CD4-positive, alpha-beta T cell treated with Interleukin-15 for 1 hour (primary cell): ENCODE data around the gene FGGY.
"Not testable (repeated sequence)": the region's sequence is repeated elsewhere in the genome, so short reads cannot be mapped to it uniquely, and the experiment has no call there.

Source experiments
- DNase-seq: peaks from one replicate; pipeline ENCODE4 v3.0.0-alpha.2; 2020

FGGY gene

DNA sequence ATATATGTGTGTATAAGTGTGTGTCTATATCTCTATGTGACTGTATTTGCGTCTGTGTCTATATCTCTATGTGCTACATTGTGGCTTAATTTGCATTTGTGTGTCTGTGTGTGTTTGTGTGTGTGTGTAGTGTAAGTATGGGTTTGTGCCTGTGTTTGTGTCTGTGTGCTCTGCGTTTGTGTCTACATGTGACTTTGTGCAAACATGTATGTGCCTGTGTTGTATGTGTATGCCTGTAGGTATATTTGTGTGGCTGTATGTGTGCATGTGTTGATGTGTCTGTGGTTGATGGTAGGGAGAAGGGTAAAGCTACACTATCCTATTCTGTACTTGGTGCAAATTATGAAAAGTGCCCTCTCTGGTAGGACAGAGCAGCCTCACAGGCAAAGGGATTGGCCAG is 7.3 kb upstream of the FGGY start:
- DNase-seq, result no peak

DNA sequence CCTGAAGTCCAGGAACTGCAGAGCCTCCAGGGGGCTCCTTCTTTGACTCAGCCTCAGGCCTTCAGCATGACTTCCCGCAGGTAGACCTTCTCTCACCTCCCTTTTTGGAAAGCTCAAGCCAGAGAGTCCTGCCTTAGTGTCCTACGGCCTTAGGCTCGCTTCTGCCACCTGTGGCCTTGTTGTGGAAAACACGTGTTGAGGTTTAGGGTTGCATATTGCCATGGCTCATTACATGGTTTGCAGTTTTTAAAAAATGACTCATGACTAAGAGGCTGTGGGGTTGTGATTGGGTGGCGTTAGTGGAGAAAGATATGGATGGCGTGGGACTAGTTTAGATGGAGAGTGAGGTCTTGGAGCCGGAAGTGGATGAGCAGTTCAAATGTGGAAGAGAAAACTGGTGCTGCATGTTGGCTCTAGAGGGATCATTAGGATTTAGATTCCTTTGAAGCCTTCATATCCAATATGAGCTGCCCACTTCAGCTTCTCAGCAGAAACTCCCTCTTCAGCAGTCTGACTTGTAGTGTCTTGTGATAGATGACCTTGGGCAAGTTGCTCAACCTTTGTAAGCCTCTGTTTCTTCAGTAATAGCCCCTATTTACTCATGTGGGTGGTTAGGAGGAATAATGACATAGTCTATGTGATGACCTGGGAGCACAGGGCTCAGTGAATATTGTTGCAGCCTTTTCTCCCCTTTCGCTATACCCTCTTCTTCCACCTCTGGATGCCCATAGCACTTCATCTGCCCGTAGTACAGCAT is 6.5 kb upstream of the FGGY start:
- peak; percentile 37 for DNase-seq

- no peak for DNase-seq
Observed at GRCh38 chr1:59291561-59291960, 5.3 kb upstream of the FGGY start.

DNA sequence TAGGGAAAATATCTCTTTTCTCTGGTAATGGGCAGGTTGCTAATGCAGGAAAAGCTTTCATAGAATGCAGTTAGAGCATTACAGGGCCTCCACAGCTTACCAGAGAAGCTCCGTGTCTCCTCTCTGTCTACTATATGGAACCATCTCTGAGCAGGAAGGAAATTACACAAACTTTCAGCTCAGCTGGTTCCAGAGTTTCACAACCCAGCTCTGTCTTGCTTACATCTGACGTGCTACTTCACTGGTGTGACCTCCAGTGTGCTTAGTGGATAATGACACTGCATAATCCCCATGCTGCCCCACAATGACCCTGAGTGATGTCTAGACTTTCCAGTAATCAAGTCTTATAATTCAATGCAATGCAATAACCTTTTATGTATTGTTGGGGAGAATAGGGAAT is 4.3 kb upstream of the FGGY start:
- peak; percentile 75 for DNase-seq

GRCh38 chr1:59293206-59293605 is 3.7 kb upstream of the FGGY start:
- DNase-seq, result no peak

GRCh38 chr1:59293849-59294248 is 3.0 kb upstream of the FGGY start:
- no peak for DNase-seq

DNA sequence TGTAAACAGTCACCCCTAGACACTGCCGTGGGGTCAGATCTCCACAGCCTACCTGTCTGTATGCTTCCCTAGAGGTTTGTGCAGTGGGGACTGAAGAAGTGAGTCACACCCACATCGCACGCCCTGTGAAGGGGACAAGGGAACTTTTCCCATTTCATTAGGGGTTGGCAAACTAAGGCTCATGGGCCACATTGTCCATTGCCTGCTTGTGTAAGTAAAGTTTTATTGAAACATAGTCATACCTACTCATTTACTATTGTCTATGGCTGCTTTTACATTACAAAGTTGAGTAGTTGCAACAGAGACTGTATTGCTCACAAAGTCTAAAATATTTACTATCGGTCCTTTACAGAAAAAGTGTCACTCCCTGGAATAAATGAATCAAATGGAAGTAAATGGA is 2.5 kb upstream of the FGGY start:
- DNase-seq, result no peak

DNA sequence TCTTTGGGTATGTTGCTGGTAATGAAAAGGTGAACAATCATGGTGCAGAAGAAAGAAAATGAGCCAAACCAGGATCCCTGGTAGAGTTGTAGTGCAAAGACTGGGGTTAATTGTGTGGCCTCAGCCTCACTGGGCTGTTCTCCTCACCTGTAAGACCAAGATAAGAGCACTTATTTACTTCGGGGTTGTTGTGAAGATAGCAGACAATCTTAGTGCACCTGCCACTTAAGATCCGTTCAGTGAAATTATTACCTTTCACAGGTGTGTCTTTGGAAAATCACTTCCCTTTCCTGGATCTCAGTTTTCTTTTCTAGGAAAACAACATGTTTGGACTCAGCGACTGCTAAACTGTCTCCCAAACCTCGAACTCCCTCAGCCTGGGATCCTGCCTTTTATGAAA is 1.3 kb upstream of the FGGY start:
- no peak for DNase-seq

DNA sequence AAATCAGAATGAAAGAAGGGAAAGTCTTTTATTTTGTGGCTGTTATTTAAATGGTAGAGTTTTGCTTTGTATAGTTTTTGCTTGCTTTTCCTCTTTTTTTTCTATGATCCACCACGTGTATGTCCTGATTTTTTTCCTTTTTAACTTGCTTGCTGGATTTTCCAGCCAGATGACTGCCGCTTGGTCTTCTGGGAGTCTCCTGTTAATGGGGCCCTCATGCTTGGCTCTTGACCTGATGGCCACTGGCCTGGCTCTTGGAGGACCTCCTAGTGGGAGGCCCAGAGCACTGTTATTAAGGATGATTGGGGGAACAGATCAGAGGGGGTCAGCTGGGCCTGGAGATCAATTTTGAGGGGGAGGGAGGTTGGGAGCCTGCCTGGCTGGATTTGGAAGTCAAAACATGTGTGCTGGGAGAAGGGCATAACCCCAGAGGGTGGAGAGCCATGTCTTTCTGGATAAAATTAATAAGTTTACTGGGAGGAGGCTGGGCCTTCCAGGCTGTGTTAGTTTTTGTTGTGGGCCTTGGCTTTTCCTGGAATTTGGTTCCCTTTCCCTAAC is 1.2 kb downstream of the FGGY start:
- DNase-seq, result no peak

- no peak for DNase-seq
Observed at GRCh38 chr1:59298710-59299346, 1.9 kb downstream of the FGGY start.

DNA sequence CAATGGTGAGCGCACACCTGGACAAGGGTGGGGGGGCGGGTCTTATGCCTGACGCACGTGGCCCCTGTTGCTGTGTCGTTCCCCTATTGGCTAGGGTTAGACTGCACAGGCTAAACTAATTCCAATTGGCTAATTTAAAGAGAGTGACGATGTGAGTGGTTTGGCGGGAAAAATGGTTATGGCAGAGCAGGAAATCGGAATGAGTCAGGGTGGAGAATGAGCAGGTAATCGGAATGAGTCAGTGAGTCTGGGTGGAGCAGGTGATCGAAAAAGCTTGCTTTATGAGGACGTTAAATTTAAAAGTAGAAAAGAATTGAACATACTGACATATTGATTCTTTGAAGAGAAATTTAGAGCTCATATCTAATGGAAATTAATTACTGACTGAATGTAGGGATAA is 2.8 kb downstream of the FGGY start:
- not testable (repeated sequence) for DNase-seq

DNA sequence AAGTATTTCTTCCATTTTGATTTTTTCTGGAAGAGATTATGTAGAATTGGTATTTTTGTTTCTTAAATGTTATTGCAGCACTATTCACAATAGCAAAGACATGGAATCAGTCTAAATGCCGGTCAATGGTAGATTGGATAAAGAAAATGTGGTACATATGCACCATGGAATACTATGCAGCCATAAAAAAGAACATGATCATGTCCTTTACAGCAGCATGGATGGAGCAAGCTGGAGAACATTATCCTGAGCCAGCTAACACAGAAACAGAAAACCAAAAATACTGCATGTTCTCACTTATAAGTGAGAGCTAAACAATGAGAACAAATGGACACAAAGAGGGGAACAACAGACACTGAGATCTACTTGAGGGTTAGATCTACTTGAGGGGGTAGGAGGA is 5.4 kb downstream of the FGGY start:
- DNase-seq, result no peak

DNA sequence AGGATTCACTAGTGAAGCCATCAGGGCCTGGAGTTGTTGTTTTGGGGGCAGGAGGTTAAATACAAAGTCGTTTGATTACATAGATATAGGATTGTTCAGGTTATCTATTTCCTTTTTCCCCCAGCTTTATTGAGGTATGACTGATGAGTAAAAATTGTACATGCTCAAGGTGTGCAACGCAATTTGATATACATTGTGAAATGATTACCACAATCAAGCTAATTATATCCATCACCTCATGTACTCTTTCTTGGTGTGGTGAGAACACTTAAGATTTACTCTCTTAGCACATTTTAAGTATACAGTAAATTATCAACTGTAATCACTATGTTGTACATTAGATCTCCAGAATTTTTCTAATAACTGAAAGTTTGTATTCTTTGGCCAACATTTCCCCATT is 6.0 kb downstream of the FGGY start:
- no peak for DNase-seq

DNA sequence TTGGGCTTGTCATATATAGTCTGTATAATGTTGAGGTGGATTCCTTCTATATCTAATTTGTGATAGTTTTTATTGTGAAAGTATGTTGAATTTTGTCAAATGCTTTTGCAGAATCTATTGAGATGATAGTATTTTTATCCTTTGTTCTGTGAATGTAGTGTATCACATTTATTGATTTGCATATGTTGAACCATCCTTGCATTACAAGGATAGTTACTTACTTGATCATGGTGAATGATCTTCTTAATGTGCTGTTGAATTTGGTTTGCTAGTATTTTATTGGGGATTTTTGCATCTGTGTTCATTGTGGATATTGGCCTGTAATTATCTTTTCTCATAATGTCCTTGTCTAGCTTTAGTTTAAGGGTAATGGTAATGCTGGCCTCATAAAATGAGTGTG is 8.3 kb downstream of the FGGY start:
- DNase-seq, result no peak

- no peak for DNase-seq
Observed at GRCh38 chr1:59307591-59307990, 10.7 kb downstream of the FGGY start.

DNA sequence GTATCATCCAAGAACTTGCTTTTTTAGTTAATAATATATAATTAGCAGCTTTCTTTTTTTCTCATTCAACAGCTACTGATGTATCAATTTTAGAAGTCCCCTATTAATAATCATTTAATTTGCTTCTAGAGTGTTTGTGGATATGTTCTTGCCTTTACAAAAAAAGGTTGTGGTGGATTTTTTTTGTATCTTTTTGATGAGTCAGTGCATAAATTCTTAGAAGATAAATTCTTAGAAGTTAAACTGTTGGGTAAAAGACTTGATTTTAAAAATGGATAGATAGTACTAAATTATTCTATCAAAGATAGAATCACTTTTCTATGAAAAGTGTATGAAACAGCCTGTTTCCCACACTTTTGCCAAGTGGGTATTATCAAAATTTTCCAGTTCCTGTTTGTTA is 11.9 kb downstream of the FGGY start:
- no peak for DNase-seq

GRCh38 chr1:59309392-59309791 is 12.5 kb downstream of the FGGY start:
- no peak for DNase-seq

DNA sequence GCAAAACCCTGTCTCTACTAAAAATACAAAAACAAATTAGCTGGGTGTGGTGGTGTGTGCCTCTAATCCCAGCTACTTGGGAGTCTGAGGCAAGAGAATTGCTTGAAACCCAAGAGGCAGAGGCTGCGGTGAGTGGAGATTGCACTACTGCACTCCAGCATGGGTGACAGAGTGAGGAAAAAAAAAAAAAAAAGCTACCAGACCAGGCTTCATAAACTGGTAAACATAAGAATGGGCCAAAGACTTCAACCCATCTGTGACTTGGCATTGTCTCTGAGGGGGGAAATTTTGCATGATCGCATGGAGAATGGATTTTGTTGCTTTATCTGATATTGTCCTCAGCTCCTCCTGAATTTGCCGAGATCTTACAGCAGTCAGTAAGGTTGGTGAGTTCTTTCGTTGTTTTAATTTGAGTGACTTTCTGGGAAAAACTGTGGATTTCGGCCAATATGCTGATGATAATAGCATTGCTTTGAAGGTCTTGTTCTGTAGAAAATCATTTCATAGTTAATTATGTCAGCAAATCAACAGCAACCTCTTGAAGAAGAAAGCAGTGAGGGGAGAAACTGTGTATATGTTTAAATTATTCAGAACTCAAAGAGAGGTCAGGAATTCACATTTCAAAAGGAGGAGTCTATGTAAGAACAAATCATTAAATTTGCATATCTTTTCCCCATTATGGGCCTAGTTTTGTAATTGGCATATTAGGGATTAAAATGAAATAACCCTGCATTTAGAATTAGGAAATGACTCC is 13.1 kb downstream of the FGGY start:
- DNase-seq, result no peak

GRCh38 chr1:59310549-59311250 is 13.8 kb downstream of the FGGY start:
- DNase-seq, result no peak

DNA sequence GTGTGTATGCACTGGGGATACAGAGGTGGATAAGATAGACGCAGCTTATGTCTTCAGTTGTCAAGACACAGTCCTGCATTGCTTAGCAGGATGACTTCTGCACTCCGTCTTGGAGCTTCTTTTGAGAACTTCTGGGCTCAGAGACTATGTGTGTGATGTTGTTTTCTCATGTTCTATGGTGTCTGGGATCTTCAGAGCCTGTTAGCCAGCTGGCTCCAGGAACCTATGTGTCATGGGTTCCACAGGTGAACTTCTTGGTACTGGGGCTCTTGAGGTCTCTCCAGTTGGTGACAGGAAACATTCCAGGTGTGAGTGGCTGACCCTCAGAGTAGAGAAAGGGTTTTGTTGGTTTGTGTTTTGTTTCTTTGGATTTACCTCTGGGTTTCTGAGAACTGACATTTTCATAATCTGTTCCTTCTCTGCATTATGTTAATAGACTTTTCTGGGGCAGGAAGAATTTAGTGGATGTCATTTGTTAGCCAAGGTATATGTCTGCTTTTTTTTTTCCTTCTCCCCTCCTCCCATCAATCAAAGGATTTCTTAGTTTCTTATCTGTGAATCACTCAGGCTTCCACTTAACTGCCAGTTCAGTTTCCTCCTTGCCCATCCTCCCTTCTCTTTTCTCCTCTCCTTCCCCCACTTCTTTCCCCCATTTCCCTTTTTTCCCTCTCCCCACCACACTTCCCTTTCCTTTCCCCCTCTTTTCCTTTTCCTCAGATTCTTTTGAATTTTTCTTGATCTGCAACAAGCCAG is 18.1 kb downstream of the FGGY start:
- no peak for DNase-seq

- DNase-seq, result no peak
Observed at GRCh38 chr1:59315529-59316463, 18.9 kb downstream of the FGGY start.
